ENCODE results near the gene ZDHHC20. TPM values are rescaled to one million over a fixed set of nuclear protein-coding genes. Genes with fewer than 3 reads are reported as not detected.

The ZDHHC20 gene
- total RNA-seq, 4 donors from 2014 or later = 75.8 to 90.2 (median 79.3) TPM

GRCh38 chr13:21365574-21365973 is 93.5 kb downstream of the ZDHHC20 start:
- H3K36me3 ChIP-seq = no peaks in the 10 kb centered on the region
- peaks cover 0 to 2% of the 10 kb centered on the region in 2 donors for H3K4me1 ChIP-seq
- DNase-seq = no peak
- H3K4me3 ChIP-seq (replicated peaks in 1 of 3) = no peak overlapping the region
- no peak overlapping the region for H3K27ac ChIP-seq
- no peak for TF ChIP-seq CTCF (IDR thresholded peaks at IDR 0.05)
- TF ChIP-seq POLR2A (IDR thresholded peaks at IDR 0.05) = no peak
- H3K9me3 ChIP-seq = no peaks in the 10 kb centered on the region
- intact Hi-C loops (cut with DNase I) = no loop called here
- no peaks in the 10 kb centered on the region for H3K27me3 ChIP-seq
- WGBS, 2 donors = 79 to 81% methylated on average over 4 of the region's 4 CpGs

- Histone ChIP-seq H3K4me1 (no peaks in the 10 kb centered on the region), H3K27ac (no peak overlapping the region), H3K27me3 (no peaks in the 10 kb centered on the region), H3K4me3 (replicated peaks in 1 of 3) (no peak overlapping the region), H3K9me3 (no peaks in the 10 kb centered on the region), H3K36me3 (no peaks in the 10 kb centered on the region)
- DNase-seq = no peak
- WGBS, 2 donors = 84 to 86% methylated on average over 4 of the region's 4 CpGs
- intact Hi-C loops (cut with DNase I) = no loop called here
- no peak for TF ChIP-seq POLR2A (IDR thresholded peaks at IDR 0.05)
- TF ChIP-seq CTCF (IDR thresholded peaks at IDR 0.05) = no peak
Observed at GRCh38 chr13:21364916-21365315, 94.2 kb downstream of the ZDHHC20 start.

DNA sequence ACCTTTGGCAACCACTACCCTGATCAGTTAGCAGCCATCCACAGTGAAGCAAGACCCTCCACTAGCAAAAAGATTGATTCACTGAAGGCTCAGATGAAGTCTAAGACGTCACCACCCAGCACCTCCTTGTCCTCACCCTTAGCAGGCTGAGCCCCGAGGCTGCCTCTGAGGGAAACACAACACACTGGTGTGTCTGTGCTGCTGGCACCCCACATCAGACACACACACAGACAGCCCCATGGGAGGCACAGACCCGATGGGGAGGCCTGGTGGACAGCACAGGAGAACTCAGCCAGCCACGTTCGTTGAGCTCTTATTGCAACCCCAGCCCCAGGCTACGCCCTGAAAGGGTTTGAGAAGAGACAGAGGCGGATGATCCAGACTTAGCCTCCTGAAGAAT is 94.7 kb downstream of the ZDHHC20 start:
- no peak overlapping the region for H3K4me3 ChIP-seq (replicated peaks in 1 of 3)
- H3K27me3 ChIP-seq = no peaks in the 10 kb centered on the region
- intact Hi-C loops (cut with DNase I) = no loop called here
- H3K4me1 ChIP-seq = no peaks in the 10 kb centered on the region
- H3K27ac ChIP-seq = no peak overlapping the region
- WGBS, 2 donors = 87 to 94% methylated on average over 6 to 7 of the region's 7 CpGs
- DNase-seq = no peak
- TF ChIP-seq POLR2A (IDR thresholded peaks at IDR 0.05) = no peak
- TF ChIP-seq CTCF (IDR thresholded peaks at IDR 0.05) = no peak
- no peaks in the 10 kb centered on the region for H3K36me3 ChIP-seq
- no peaks in the 10 kb centered on the region for H3K9me3 ChIP-seq

GRCh38 chr13:21362741-21363140 is 96.4 kb downstream of the ZDHHC20 start:
- 94 to 95% methylated on average over 4 of the region's 4 CpGs for WGBS, 2 donors
- no peaks in the 10 kb centered on the region for H3K36me3 ChIP-seq
- DNase-seq = no peak
- H3K4me1 ChIP-seq = no peaks in the 10 kb centered on the region
- no peaks in the 10 kb centered on the region for H3K9me3 ChIP-seq
- H3K27me3 ChIP-seq = no peaks in the 10 kb centered on the region
- no peak for TF ChIP-seq CTCF (IDR thresholded peaks at IDR 0.05)
- no peak for TF ChIP-seq POLR2A (IDR thresholded peaks at IDR 0.05)
- no peak overlapping the region for H3K4me3 ChIP-seq (replicated peaks in 1 of 3)
- no peak overlapping the region for H3K27ac ChIP-seq
- intact Hi-C loops (cut with DNase I) = no loop called here

GRCh38 chr13:21361706-21362105 is 97.4 kb downstream of the ZDHHC20 start:
- 88 to 89% methylated on average over 3 of the region's 3 CpGs for WGBS, 2 donors
- intact Hi-C loops (cut with DNase I) = no loop called here
- H3K27me3 ChIP-seq = no peaks in the 10 kb centered on the region

More at GRCh38 chr13:21361706-21362105, 97.4 kb downstream of the ZDHHC20 start:
- TF ChIP-seq POLR2A (IDR thresholded peaks at IDR 0.05) (no peak), CTCF (IDR thresholded peaks at IDR 0.05) (no peak)
- Histone ChIP-seq H3K4me1 (no peaks in the 10 kb centered on the region), H3K9me3 (no peaks in the 10 kb centered on the region), H3K27ac (no peak overlapping the region), H3K36me3 (no peaks in the 10 kb centered on the region), H3K4me3 (replicated peaks in 1 of 3) (no peak overlapping the region)
- no peak for DNase-seq

Data from thyroid gland (tissue), 4 donors.